ENCODE data around the gene INO80.

The INO80 gene

DNA sequence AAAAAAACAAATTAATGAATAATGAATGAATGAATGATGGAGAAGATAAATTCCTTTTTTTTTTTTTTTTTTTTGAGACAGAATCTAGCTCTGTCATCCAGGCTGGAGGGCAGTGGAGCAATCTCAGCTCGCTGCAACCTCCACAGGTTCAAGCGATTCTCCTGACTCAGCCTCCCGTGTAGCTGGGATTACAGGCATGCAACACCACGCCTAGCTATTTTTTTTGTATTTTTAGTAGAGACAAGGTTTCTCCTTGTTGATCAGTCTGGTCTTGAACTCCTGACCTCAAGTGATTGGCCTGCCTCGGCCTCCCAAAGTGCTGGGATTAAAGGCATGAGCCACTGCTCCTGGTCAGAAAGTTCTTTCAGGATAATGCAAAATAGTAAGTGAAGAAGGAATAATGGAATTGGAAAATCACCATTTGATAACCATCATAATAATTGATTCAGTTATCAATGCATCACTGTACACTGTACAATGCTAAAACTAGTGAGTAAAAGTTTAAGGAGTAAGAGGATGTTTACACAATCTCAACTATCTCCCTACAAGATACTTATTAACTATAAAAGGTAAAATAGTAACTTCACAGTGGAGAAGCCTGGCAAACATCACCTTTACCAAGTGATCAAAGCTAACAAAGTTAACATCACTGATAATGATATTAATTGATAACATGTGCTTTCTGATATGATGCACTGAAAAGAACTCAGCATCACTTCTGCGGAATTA is 12.3 kb upstream of the INO80 start:
- no peaks in the 10 kb centered on the region for H3K9me3 ChIP-seq (ENCODE audit: insufficient read depth, low read length)
- no peak overlapping the region for H3K4me2 ChIP-seq (ENCODE audit: low read length)
- no peak overlapping the region for H3K4me3 ChIP-seq (ENCODE audit: low read length)
- H3K4me1 ChIP-seq (ENCODE audit: low read length): no peaks in the 10 kb centered on the region
- TF ChIP-seq EZH2phosphoT487 (IDR thresholded peaks at IDR 0.05; ENCODE audit: low read depth): no peak
- TF ChIP-seq, protein P1, sequence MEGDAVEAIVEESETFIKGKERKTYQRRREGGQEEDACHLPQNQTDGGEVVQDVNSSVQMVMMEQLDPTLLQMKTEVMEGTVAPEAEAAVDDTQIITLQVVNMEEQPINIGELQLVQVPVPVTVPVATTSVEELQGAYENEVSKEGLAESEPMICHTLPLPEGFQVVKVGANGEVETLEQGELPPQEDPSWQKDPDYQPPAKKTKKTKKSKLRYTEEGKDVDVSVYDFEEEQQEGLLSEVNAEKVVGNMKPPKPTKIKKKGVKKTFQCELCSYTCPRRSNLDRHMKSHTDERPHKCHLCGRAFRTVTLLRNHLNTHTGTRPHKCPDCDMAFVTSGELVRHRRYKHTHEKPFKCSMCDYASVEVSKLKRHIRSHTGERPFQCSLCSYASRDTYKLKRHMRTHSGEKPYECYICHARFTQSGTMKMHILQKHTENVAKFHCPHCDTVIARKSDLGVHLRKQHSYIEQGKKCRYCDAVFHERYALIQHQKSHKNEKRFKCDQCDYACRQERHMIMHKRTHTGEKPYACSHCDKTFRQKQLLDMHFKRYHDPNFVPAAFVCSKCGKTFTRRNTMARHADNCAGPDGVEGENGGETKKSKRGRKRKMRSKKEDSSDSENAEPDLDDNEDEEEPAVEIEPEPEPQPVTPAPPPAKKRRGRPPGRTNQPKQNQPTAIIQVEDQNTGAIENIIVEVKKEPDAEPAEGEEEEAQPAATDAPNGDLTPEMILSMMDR (IDR thresholded peaks at IDR 0.05; ENCODE audit: low read depth, low read length): no peak
- H3K9ac ChIP-seq (ENCODE audit: low read length): no peak overlapping the region
- H3K27ac ChIP-seq (ENCODE audit: low read length): no peak overlapping the region
- no peaks in the 10 kb centered on the region for H4K20me1 ChIP-seq (ENCODE audit: insufficient read depth, low read length)
- no peaks in the 10 kb centered on the region for H3K27me3 ChIP-seq (ENCODE audit: low read depth, low read length)
- no peak overlapping the region for H2AFZ ChIP-seq (ENCODE audit: low read depth, low read length)
- H3K79me2 ChIP-seq (ENCODE audit: low read length): no peaks in the 10 kb centered on the region
- no peaks in the 10 kb centered on the region for H3K36me3 ChIP-seq (replicated peaks; ENCODE audit: low read depth, low read length)

DNA sequence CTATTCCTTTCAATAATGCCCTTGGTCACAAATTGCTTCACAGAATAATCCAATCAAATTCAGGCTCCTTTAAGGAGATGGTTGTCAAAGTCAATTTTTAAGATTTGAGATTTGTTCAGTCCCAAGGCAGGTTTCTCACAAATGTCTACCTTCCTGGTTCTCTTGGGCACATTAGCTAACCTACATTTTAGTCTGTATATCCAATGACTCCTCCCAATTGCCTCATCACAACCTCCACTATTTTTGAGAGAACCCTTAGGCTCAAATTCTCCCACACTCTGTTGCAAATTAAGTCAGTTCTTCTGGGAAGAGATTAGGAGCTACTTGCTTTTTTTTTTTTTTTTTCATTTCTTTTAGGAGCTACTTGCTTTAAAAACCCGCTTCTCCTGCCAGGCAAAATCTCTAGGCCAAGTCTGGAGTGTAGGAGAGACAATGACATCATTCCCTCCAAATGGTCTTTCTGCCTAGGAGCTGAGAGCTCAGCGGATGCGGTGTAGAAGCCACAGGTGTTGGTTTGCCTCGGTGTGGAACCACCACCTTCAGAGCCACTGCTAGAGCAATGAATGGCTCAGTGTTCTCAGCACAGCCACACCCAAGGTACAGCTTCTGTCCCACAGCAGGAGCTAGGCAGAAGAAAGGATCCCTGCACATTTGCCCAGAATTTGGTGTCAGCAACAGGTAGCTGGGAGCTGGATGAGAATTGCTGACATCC is 10.0 kb upstream of the INO80 start:
- Histone ChIP-seq H3K27ac (ENCODE audit: low read length) (no peak overlapping the region), H2AFZ (ENCODE audit: low read depth, low read length) (no peak overlapping the region), H3K4me2 (ENCODE audit: low read length) (no peak overlapping the region), H3K79me2 (ENCODE audit: low read length) (no peaks in the 10 kb centered on the region), H3K9ac (ENCODE audit: low read length) (no peak overlapping the region), H4K20me1 (ENCODE audit: insufficient read depth, low read length) (no peaks in the 10 kb centered on the region), H3K4me1 (ENCODE audit: low read length) (no peaks in the 10 kb centered on the region), H3K9me3 (ENCODE audit: insufficient read depth, low read length) (no peaks in the 10 kb centered on the region), H3K27me3 (ENCODE audit: low read depth, low read length) (no peaks in the 10 kb centered on the region), H3K36me3 (replicated peaks; ENCODE audit: low read depth, low read length) (no peaks in the 10 kb centered on the region), H3K4me3 (ENCODE audit: low read length) (no peak overlapping the region)
- TF ChIP-seq, protein P1 (IDR thresholded peaks at IDR 0.05; ENCODE audit: low read depth, low read length): no peak
- TF ChIP-seq EZH2phosphoT487 (IDR thresholded peaks at IDR 0.05; ENCODE audit: low read depth): no peak

DNA sequence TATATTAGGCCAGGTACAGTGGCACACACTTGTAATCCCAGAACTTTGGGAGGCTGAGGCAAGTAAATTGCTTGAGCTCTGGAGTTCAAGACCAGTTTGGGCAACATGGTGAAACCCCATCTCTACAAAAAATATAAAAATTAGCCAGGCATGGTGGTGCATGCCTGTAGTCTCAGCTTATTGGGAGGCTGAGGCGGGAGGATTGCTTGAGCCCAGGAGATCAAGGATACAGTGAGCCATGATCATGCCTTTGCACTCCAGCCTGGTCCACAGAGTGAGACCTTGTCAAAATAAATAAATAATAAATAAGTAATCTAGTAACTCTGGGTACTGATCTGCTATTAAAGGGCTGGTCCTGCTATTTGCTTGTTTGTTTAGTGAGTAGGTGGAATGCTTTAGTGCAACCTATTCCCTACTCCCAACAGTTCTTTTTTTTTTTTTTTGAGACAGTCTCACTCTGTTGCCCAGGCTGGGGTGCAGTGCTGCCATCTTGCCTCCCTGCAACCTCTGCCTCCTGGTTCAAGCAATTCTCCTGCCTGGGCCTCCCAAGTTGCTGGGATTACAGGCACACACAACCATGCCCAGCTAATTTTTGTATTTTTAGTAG is 9.1 kb upstream of the INO80 start:
- Histone ChIP-seq H3K27me3 (ENCODE audit: low read depth, low read length) (no peaks in the 10 kb centered on the region), H3K9ac (ENCODE audit: low read length) (no peak overlapping the region), H3K36me3 (replicated peaks; ENCODE audit: low read depth, low read length) (no peaks in the 10 kb centered on the region), H3K27ac (ENCODE audit: low read length) (no peak overlapping the region), H4K20me1 (ENCODE audit: insufficient read depth, low read length) (no peaks in the 10 kb centered on the region), H3K4me3 (ENCODE audit: low read length) (no peak overlapping the region), H3K4me2 (ENCODE audit: low read length) (no peak overlapping the region), H3K79me2 (ENCODE audit: low read length) (no peaks in the 10 kb centered on the region), H2AFZ (ENCODE audit: low read depth, low read length) (no peak overlapping the region), H3K9me3 (ENCODE audit: insufficient read depth, low read length) (no peaks in the 10 kb centered on the region), H3K4me1 (ENCODE audit: low read length) (no peaks in the 10 kb centered on the region)
- TF ChIP-seq EZH2phosphoT487 (IDR thresholded peaks at IDR 0.05; ENCODE audit: low read depth): no peak
- TF ChIP-seq, protein P1 (IDR thresholded peaks at IDR 0.05; ENCODE audit: low read depth, low read length): no peak

DNA sequence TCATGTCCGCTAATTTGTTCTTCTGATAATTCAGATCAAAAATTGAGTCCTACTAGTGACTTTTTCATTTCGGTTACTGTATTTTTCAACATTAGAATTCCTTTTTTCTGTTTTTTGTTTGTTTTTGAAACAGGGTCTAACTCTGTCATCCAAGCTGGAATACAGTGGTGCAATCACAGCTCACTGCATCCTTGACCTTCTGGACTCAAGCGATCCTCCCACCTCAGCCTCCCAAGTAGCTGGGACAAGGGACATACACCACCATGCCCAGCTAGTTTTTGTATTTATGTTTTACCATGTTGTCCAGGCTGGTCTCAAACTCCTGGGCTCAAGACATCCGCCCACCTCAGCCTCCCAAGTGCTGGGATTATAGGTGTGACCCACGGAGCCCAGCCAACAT is 8.0 kb upstream of the INO80 start:
- H3K4me1 ChIP-seq (ENCODE audit: low read length): no peaks in the 10 kb centered on the region
- no peaks in the 10 kb centered on the region for H3K27me3 ChIP-seq (ENCODE audit: low read depth, low read length)
- H3K9ac ChIP-seq (ENCODE audit: low read length): no peak overlapping the region
- no peaks in the 10 kb centered on the region for H4K20me1 ChIP-seq (ENCODE audit: insufficient read depth, low read length)
- no peak overlapping the region for H3K27ac ChIP-seq (ENCODE audit: low read length)
- H3K4me2 ChIP-seq (ENCODE audit: low read length): no peak overlapping the region
- no peak overlapping the region for H3K4me3 ChIP-seq (ENCODE audit: low read length)
- no peaks in the 10 kb centered on the region for H3K79me2 ChIP-seq (ENCODE audit: low read length)
- no peaks in the 10 kb centered on the region for H3K36me3 ChIP-seq (replicated peaks; ENCODE audit: low read depth, low read length)
- TF ChIP-seq, protein P1 (IDR thresholded peaks at IDR 0.05; ENCODE audit: low read depth, low read length): no peak
- no peak overlapping the region for H2AFZ ChIP-seq (ENCODE audit: low read depth, low read length)
- no peaks in the 10 kb centered on the region for H3K9me3 ChIP-seq (ENCODE audit: insufficient read depth, low read length)
